OCI-LY7 (cell line): ENCODE results near the gene FAM163B. TPM values are rescaled to one million over a fixed set of nuclear protein-coding genes. Genes with fewer than 3 reads are reported as not detected.

Experiments
- BruUV-seq: library from RNA; stranded (reverse); fragments of 400-500 nt; replicated peaks from 2 replicates; lab custom pipeline; 2021; lab: Mats Ljungman, UMichigan
- CTCF ChIA-PET: fragments of 300-600 bp; sonication (Branson Sonifier 250); formaldehyde crosslinking; loops from one replicate; lab custom pipeline; 2022; ENCODE audit warnings: antibody characterized with exemption; ENCODE audit not compliant: unreplicated experiment; lab: Charles Lee
- POLR2A ChIA-PET: fragments of 300-600 bp; sonication (Branson Sonifier 250); formaldehyde crosslinking; loops from one replicate; lab custom pipeline; 2022; ENCODE audit warnings: antibody characterized with exemption; lab: Charles Lee
- DNase-seq: peaks from one replicate; pipeline ENCODE4 v3.0.0-alpha.2; 2015; ENCODE audit warnings: low spot score
- H2AFZ ChIP-seq: fragments of 200-600 bp; sonication (generic), shearing (Covaris generic); 2 replicates; pipeline ENCODE4 v1.6.1; 2014; ENCODE audit warnings: mild to moderate bottlenecking, antibody characterized with exemption, low read length, moderate library complexity
- H3K27ac ChIP-seq: fragments of 200-600 bp; sonication (generic); 2 replicates; pipeline ENCODE4 v1.5.1; 2014; ENCODE audit warnings: mixed run types, low read depth, mild to moderate bottlenecking, moderate library complexity, low read length, inconsistent platforms; ENCODE audit not compliant: poor library complexity, severe bottlenecking
- H3K36me3 ChIP-seq: fragments of 200-600 bp; sonication (generic); 2 replicates; pipeline ENCODE4 v1.6.1; 2014; ENCODE audit warnings: mild to moderate bottlenecking, antibody characterized with exemption, low read length, moderate library complexity, mixed read lengths; ENCODE audit not compliant: insufficient read depth
- H3K4me1 ChIP-seq: fragments of 200-600 bp; sonication (generic); 2 replicates; pipeline ENCODE4 v1.5.1; 2014; ENCODE audit warnings: mild to moderate bottlenecking, low read length; ENCODE audit not compliant: insufficient read depth, poor library complexity, severe bottlenecking
- H3K4me2 ChIP-seq: fragments of 200-600 bp; sonication (generic); 2 replicates; pipeline ENCODE4 v1.6.1; 2014; ENCODE audit warnings: mild to moderate bottlenecking, low read length
- H3K4me3 ChIP-seq: fragments of 200-600 bp; sonication (generic); 2 replicates; pipeline ENCODE4 v1.5.1; 2014; ENCODE audit warnings: mild to moderate bottlenecking, low read depth, low read length; ENCODE audit not compliant: poor library complexity, severe bottlenecking
- H3K79me2 ChIP-seq: fragments of 200-600 bp; sonication (generic); 2 replicates; pipeline ENCODE4 v1.6.1; 2016; ENCODE audit warnings: low read depth, mild to moderate bottlenecking, low read length, moderate library complexity, mixed read lengths; ENCODE audit not compliant: insufficient read depth
- H3K9me2 ChIP-seq: fragments of 200-600 bp; sonication (generic); 2 replicates; pipeline ENCODE4 v1.6.1; 2016; ENCODE audit warnings: mild to moderate bottlenecking, low read length, mixed read lengths; ENCODE audit not compliant: insufficient read depth
- H3K9me3 ChIP-seq: fragments of 200-600 bp; sonication (generic); 2 replicates; pipeline ENCODE4 v1.6.1; 2014; ENCODE audit warnings: mild to moderate bottlenecking, mixed run types, low read length, mixed read lengths
- H4K20me1 ChIP-seq: fragments of 200-600 bp; sonication (generic); 2 replicates; pipeline ENCODE4 v1.6.1; 2014; ENCODE audit warnings: mild to moderate bottlenecking, antibody characterized with exemption, low read length, moderate library complexity, mixed read lengths; ENCODE audit not compliant: insufficient read depth
- EZH2phosphoT487 ChIP-seq: fragments of 200-600 bp; sonication (generic); IDR thresholded peaks from 2 replicates; pipeline ENCODE4 v1.6.1; 2018; ENCODE audit warnings: low read depth, borderline replicate concordance, mild to moderate bottlenecking, mixed run types, antibody characterized with exemption, low read length, moderate library complexity, mixed read lengths
- intact Hi-C: fragments of 100-400 bp; cut with micrococcal nuclease; formaldehyde crosslinking; loops from one replicate; pipeline ENCODE4 v1.10.0; 2022; ENCODE audit not compliant: unreplicated experiment
- total RNA-seq, 2 experiments: library from RNA; depleted of rRNA in 1 of 2; stranded (reverse); fragments of >200 nt in 1 of 2; shearing (Covaris generic) in 1 of 2; gene quantifications; 2 replicates each; pipeline ENCODE4 v1.2.3, GENCODE V29; 2014 to 2022
- TF ChIP-seq, protein P1 (sequence below): fragments of 200-600 bp; sonication (generic); conservative IDR thresholded peaks from 2 replicates; pipeline ENCODE4 v1.5.1; 2014; ENCODE audit warnings: mild to moderate bottlenecking, antibody characterized with exemption, low read length, moderate library complexity, mixed read lengths

FAM163B gene
- total RNA-seq, 2 experiments from 2014 or later = 2.6 to 7.8 TPM

DNA sequence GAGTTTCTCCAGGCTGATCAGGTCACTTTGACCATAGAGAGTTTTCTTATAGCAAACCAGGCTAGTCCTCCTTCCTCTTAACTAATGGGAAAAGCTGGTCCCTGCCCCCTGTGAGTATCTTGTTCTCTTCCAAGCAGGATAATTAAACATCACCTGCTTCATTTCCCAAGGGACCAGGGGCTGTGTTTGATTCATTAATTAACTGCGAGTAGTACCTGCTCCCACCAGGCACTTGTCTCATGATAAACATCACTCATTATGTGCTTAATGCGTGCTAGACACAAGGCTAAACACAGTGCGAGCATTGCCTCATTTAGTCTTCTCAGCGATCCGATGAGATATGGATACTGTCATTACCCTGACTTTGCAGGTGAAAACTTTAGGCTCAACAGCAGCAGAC, 1.7 kb upstream of the FAM163B start:
- no peak overlapping the region for H3K27ac ChIP-seq
- no peak overlapping the region for H2AFZ ChIP-seq
- H3K4me2 ChIP-seq = no peak overlapping the region
- no peaks in the 10 kb centered on the region for H3K9me2 ChIP-seq
- no peak for TF ChIP-seq EZH2phosphoT487
- TF ChIP-seq, protein P1, sequence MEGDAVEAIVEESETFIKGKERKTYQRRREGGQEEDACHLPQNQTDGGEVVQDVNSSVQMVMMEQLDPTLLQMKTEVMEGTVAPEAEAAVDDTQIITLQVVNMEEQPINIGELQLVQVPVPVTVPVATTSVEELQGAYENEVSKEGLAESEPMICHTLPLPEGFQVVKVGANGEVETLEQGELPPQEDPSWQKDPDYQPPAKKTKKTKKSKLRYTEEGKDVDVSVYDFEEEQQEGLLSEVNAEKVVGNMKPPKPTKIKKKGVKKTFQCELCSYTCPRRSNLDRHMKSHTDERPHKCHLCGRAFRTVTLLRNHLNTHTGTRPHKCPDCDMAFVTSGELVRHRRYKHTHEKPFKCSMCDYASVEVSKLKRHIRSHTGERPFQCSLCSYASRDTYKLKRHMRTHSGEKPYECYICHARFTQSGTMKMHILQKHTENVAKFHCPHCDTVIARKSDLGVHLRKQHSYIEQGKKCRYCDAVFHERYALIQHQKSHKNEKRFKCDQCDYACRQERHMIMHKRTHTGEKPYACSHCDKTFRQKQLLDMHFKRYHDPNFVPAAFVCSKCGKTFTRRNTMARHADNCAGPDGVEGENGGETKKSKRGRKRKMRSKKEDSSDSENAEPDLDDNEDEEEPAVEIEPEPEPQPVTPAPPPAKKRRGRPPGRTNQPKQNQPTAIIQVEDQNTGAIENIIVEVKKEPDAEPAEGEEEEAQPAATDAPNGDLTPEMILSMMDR = no peak
- no peaks in the 10 kb centered on the region for H3K36me3 ChIP-seq
- DNase-seq = no peak
- intact Hi-C loops = no loop called here
- ChIA-PET CTCF (no interaction called here), POLR2A (no interaction called here)
- H3K4me3 ChIP-seq = no peak overlapping the region
- no peaks in the 10 kb centered on the region for H3K9me3 ChIP-seq
- no TSS peak for BruUV-seq
- H3K4me1 ChIP-seq = no peaks in the 10 kb centered on the region
- H3K79me2 ChIP-seq = no peaks in the 10 kb centered on the region
- no peaks in the 10 kb centered on the region for H4K20me1 ChIP-seq

DNA sequence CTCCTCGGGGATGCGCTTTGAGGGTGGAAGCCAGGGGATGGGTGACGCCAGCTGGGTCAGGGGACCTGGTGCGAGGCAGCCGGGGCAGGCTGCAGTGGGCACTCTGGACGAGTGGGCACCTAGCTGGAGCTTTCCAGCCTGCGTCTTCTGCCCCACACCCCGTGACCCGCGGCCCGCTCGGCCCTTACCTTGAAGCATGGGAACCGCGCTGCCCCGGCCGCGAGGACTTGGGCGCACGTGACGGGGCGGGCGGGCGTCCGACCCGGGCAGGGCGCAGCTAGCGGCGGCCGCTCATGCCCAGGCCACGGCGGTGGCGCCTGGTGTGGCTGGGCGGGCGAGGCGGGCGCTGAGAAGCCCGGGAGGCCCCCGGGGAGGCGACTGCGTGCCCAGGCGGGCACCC, 300 bp downstream of the FAM163B start:
- no peak for DNase-seq
- intact Hi-C loops = no loop called here
- H3K4me2 ChIP-seq = no peak overlapping the region
- H3K9me3 ChIP-seq = no peaks in the 10 kb centered on the region
- no peaks in the 10 kb centered on the region for H3K36me3 ChIP-seq
- H3K4me1 ChIP-seq = peaks cover 12% of the 10 kb centered on the region
- H3K79me2 ChIP-seq = no peaks in the 10 kb centered on the region
- CTCF ChIA-PET = no interaction called here
- no peaks in the 10 kb centered on the region for H3K9me2 ChIP-seq
- no peaks in the 10 kb centered on the region for H4K20me1 ChIP-seq
- H2AFZ ChIP-seq = no peak overlapping the region
- BruUV-seq = no TSS peak
- POLR2A ChIA-PET = no interaction called here
- H3K4me3 ChIP-seq = no peak overlapping the region
- TF ChIP-seq, protein P1 = no peak
- no peak for TF ChIP-seq EZH2phosphoT487
- H3K27ac ChIP-seq = no peak overlapping the region

DNA sequence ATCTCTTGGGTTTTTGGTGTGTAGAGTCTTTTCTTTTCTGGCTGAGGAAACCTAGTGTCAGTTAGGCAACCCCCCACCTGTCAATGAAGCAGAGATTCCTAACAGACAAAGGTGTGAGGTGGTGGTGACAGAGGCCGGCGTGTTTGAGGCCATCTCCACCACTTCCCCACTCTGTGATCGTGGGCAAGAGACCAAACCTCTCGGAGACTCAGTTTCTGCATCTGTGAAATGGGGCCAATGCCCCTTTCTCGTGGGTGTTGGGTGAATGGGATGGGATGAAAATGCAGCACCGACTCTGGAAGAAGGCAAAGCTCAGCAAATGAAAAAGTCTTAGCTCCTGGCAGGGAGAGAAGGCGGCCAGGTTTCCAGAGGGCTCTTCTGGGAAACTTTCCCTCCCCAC, 807 bp downstream of the FAM163B start:
- Histone ChIP-seq H3K4me2 (no peak overlapping the region), H3K36me3 (no peaks in the 10 kb centered on the region), H3K9me3 (no peaks in the 10 kb centered on the region), H3K9me2 (no peaks in the 10 kb centered on the region), H3K4me1 (peaks cover 12% of the 10 kb centered on the region), H3K27ac (no peak overlapping the region), H2AFZ (no peak overlapping the region), H3K79me2 (no peaks in the 10 kb centered on the region), H4K20me1 (no peaks in the 10 kb centered on the region), H3K4me3 (no peak overlapping the region)
- POLR2A ChIA-PET = interaction anchor here (0.7 kb wide), 1 partner anchor 11 kb away, joined by 3 read pairs; no protein-coding TSS in a partner anchor
- no TSS peak for BruUV-seq
- TF ChIP-seq, protein P1 = no peak
- TF ChIP-seq EZH2phosphoT487 = no peak
- intact Hi-C loops = no loop called here
- CTCF ChIA-PET = no interaction called here
- DNase-seq = no peak
